Measurements from ENCODE around the gene LZTS3.

LZTS3 gene

DNA sequence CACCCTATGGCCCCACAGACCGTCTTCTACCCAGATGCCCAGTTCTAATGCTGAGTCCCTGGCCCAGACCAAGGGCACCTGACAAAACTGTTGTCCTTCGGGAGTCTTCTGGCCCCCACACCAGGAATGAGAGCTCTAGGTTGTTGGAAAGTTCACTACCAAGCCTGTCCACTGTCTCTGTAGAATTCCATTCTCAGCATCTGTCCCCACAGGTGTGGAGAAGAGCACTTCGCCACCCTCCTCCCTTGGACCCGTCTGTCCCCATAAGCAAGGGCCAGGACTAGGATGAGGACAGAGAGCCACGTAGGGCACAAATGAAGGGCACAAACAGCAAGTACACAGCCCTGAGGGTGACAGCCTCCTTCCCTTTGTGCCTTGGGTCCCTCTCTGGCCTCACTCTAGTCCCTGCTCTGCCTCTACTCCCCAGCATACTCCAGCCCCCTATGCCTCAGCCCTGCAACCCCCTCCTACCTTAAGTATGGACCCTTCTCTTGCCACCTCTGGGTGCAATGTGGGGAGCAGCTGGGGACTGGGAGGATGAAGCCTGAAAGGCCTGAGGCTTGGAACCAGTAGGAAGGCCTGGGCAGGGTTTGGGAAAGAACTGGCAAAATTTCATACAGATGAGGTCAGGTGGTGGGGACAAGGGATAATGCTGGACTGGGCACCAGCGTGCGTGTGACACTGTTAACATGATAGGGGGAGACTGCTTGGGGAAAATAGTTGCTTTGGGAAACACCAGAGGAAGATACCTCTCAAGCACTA, 4.3 kb downstream of the LZTS3 start:
- H3K27ac ChIP-seq = no peak overlapping the region
- no peak overlapping the region for H3K4me3 ChIP-seq

GRCh38 chr20:3168079-3168828, 5.1 kb downstream of the LZTS3 start:
- Histone ChIP-seq H3K4me3 (no peak overlapping the region), H3K27ac (no peak overlapping the region)

DNA sequence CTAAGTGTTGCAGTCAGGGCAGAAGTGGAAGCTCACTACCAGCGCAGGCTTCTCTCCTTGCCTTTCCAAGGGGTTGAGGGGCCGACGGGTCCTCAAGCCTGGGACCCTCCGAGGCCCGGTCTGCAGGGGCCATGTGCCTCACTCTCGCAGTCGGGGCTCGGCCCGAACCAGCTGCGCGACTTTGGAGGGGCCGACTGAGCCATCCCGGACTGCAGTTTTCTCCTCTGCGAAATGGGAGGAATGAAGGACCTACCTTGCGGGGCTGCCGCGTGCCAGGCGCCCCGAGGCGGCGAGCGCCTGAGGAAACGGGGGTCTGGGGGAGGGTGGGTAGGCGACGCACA, 5.6 kb downstream of the LZTS3 start:
- Histone ChIP-seq H3K27ac (no peak overlapping the region), H3K4me3 (no peak overlapping the region)

- H3K27ac ChIP-seq = no peak overlapping the region
- H3K4me3 ChIP-seq = no peak overlapping the region
These were observed 6.4 kb downstream of the LZTS3 start for GRCh38 chr20:3166913-3167342.

DNA sequence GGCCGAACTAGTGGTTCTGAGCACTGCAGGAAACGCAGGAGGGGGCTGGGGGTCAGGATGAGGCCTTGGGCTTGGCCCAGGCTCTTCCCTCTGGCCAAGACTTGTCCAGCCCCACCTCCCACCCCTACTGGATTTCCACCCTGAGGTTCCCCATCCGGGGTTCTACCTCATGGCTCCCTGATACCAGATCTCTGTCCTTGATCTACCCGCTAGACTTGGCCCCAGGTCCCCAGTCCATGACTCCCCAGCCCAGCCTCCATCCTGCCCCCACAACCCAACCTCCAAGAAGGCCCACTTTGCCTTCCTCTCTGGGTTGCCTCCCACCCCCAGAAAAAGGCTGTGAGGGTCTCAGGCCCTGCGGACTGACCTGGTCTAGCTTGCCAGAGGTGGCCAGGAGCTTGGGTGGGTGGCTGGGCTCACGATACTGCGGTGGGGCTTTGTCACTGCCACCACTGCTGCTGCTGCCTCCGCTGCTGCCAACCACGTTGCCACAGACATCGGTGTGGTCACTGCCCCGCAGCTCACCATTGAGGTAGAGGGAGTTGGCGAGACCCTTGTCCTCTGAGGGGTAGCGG, 6.9 kb downstream of the LZTS3 start:
- H3K27ac ChIP-seq = no peak overlapping the region

GRCh38 chr20:3165473-3166337, 7.6 kb downstream of the LZTS3 start:
- no peak overlapping the region for H3K4me3 ChIP-seq
- no peak overlapping the region for H3K27ac ChIP-seq

More for the DNA sequence above, 6.9 kb downstream of the LZTS3 start:
- H3K4me3 ChIP-seq = no peak overlapping the region

GRCh38 chr20:3164763-3165410, 8.5 kb downstream of the LZTS3 start:
- no peak overlapping the region for H3K27ac ChIP-seq

DNA sequence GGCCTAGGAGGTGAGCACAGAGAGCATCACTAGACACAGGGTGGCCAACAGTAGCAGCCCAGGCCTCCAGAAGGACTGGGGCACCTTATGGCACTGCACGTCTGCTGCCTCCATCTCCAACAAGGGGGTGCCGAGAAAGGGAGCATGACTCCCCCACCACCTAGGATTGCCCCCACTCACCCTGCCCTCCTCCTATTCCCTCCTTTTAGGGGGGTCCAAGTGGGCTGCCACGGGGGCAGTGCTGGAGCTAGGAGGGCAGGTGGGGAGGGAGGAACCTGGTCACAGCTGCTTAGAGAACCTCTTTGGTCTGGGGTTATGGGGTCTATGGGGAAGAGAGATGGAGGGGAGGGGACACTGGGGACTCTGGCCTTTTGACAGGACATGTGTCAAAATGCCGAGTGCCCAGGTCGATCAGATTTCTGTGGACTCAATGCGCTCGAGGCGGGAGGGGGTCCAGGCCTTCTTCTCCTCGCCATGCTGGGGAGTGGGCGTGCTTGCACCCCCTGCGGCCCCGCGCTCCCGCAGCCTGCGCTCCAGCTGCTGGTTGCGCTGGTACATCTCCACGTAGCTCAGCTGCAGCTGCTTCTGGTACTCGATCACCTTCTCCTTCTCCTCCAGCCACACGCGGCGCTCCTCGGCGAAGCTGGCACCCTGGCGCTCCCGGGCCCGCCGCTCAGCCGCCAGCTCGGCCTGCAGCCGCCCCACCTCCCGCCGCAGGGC, 9.1 kb downstream of the LZTS3 start:
- peak overlapping the region in 2 of 7 experiments; percentile 5 to 18 for H3K4me3 ChIP-seq
- no peak overlapping the region for H3K27ac ChIP-seq

More at GRCh38 chr20:3164763-3165410, 8.5 kb downstream of the LZTS3 start:
- peak overlapping the region in 2 of 7 experiments; percentile 5 to 18 for H3K4me3 ChIP-seq

- no peak overlapping the region for H3K27ac ChIP-seq
- no peak overlapping the region for H3K4me3 ChIP-seq
These were observed 10.0 kb downstream of the LZTS3 start for GRCh38 chr20:3163099-3164042.

GRCh38 chr20:3162080-3162611, 11.2 kb downstream of the LZTS3 start:
- H3K4me3 ChIP-seq = no peak overlapping the region

DNA sequence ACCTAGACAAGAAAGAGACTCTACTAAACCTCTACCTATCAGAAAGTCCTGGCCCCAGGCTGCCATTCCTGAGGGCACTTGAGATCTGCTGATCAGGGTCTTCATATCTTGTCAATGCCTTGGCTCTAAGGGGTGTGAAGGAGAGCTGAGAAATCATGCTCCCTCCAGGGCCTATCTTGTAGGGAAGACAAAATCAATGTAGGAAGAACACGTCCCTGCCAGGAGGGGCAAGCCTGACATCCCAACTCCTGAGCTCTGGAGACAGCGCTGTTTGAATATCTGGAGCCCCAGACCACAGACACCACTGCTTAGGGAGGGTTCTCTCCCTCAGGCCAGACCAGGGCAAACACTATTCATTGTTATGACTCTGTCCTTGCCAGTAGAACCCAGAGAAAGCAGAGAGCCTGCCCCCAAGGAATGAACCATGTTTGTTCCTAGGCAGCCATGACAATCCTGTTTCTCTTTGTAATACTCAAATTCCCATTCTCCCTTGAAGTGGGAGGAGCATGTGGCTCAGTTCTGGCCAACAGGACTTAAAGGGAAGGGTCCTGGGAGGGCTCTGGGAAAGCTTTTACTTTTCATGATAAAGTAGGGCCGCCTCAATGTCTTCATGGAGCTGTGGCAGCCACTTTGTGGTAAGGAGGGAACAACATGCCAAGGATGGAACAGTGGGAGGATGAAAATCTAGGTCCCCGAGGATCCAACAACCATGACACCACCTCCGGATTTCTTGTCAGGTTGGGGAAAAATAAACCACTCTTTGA, 11.9 kb downstream of the LZTS3 start:
- Histone ChIP-seq H3K27ac (no peak overlapping the region), H3K4me3 (no peak overlapping the region)

More at GRCh38 chr20:3162080-3162611, 11.2 kb downstream of the LZTS3 start:
- no peak overlapping the region for H3K27ac ChIP-seq

DNA sequence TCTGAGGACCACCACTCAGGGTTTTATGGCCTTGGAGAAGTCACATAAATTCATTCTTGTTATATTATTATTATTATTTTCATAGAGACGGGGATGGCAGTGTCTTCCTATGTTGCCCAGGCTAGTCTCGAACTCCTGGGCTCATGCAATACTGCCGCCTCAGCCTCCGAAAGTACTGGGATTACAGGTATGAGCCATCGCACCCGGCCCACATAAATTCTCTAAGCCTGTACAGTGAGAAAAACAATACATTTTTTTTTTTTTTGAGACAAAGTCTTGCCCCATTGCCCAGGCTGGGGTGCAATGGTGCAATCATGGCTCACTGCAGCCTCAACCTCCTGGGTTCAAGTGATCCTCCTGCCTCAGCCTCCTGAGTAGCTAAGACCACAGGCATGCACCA, 12.9 kb downstream of the LZTS3 start:
- Histone ChIP-seq H3K27ac (peak overlapping the region in 4 of 21 experiments; percentile 93 to 95 (median 94)), H3K4me3 (peak overlapping the region in 6 of 7 experiments; percentile 66 to 95 (median 84))

GRCh38 chr20:3158968-3159431, 14.3 kb downstream of the LZTS3 start:
- H3K4me3 ChIP-seq = peak overlapping the region; percentile 66 to 95 (median 80)
- H3K27ac ChIP-seq = peak overlapping the region; percentile 78 to 96 (median 94)

- Histone ChIP-seq H3K27ac (peak overlapping the region in 5 of 21 experiments; percentile 5 to 95 (median 66)), H3K4me3 (peak overlapping the region in 2 of 7 experiments; percentile 80 to 95)
These were observed 15.5 kb downstream of the LZTS3 start for GRCh38 chr20:3157817-3158216.

DNA sequence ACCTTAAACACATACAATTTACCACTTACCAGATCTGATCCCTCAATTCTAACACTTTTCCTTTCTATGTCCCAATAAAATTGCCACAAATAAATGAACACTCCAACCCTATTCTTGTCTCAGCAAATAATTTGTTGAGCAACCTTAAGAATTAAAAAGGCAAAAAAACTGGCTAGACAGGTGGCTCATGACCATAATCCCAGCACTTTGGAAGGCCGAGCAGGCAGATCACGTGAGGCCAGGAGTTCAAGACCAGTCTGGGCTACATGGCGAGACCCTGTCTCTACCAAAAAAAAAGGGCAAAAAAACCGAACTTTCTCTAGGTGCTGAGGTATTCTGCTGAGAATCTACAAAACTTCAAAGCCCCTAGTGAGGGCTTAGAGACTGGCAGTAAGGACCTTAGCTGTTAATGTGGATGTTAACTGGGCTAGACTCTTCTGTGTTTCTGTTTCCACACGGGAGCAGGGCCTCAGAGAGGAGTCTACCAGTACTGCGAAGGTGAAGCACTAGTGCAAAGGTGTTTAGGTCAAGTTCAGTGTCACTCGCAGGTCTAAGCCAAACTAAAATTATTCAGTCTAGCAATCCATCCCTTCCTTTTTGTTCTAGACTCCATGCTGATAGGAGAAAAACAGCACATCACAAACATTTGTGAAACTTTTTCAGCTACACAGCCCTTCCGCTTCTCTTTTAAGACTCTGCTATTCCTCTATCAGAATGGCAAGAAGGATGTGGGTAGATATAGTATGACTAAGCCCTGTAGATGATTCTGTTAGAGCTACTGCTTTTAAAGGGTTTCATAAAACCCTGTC, 16.3 kb downstream of the LZTS3 start:
- H3K27ac ChIP-seq = peak overlapping the region in 12 of 21 experiments; percentile 2 to 95 (median 58)
- H3K4me3 ChIP-seq = peak overlapping the region in 1 of 7 experiments; percentile 3

Measured in skin epidermis (tissue), 12 donors.